GM10266 (cell line): ENCODE results near the gene TRAF1.

Experiments used
- DNase-seq: peaks from one replicate; pipeline ENCODE4 v3.0.0; 2012; ENCODE audit errors: extremely low spot score
- TF ChIP-seq, protein P1 (sequence below): IDR thresholded peaks from 2 replicates; pipeline ENCODE4 v1.5.1; 2012; ENCODE audit warnings: mild to moderate bottlenecking, low read depth; ENCODE audit not compliant: control insufficient read depth, insufficient read depth; ENCODE audit errors: missing control alignments

TRAF1 gene

DNA sequence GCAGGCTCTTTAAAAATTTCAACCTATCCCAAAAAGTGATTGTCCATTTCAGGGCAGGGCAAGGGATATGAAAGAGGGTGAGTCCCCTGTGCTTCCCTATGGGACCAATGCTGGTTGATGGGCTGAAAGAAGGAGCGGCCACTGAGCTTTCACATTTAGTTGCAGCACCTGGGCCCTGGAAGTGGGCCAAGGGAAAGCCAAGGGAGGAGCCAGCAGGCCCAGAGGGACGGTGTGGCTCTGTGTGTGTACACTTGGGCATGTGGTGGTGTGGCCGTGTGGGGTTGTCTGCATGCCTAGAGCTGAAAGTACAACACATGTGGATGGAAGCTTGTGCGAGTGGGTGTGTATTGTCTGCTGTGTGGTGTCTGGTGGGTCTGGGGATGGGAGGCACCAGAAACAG, 69.9 kb downstream of the TRAF1 start:
- TF ChIP-seq, protein P1, sequence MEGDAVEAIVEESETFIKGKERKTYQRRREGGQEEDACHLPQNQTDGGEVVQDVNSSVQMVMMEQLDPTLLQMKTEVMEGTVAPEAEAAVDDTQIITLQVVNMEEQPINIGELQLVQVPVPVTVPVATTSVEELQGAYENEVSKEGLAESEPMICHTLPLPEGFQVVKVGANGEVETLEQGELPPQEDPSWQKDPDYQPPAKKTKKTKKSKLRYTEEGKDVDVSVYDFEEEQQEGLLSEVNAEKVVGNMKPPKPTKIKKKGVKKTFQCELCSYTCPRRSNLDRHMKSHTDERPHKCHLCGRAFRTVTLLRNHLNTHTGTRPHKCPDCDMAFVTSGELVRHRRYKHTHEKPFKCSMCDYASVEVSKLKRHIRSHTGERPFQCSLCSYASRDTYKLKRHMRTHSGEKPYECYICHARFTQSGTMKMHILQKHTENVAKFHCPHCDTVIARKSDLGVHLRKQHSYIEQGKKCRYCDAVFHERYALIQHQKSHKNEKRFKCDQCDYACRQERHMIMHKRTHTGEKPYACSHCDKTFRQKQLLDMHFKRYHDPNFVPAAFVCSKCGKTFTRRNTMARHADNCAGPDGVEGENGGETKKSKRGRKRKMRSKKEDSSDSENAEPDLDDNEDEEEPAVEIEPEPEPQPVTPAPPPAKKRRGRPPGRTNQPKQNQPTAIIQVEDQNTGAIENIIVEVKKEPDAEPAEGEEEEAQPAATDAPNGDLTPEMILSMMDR: no peak
- DNase-seq: no peak

DNA sequence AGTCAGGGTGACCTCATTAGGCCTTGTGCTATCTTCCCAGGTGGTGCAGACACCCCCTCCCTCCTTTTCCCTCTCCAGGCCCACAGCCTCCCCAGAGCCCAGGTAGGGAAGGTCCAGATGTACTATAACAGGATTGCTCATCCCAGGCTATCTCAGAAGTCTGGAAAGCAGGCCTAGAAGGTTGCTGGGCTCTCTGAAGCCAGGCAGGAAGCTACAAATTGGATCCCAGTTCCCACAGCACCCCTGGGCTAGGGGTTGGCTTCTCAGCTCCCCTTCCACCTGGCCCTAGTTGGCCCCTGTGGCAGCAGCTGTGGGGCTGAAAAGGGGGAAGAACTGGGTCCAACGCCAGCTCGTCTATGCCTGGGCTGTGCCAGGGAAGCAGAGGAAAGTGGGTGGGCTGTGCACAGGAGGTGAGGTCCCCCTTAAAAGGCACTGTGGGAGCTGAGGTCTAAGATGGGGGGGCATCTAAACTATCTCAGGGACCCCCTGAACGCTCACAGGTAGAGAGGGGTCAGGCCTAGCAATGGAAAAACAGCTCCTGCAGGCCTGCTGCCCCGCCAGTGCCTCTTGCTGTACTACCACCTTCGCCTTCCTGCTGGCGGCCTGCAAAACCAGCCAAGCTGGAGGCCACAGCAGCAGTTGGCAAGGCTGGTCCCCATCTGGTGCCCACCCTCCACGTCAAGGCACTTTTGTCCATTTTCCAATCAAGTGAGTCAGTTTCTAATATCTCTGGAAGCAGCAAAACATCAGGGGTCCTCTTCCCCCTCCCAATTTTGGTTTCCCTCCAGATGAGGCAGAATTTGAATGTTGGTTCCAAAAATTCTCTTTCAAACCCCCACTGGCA, 70.5 kb downstream of the TRAF1 start:
- no peak for DNase-seq
- TF ChIP-seq, protein P1: no peak

DNA sequence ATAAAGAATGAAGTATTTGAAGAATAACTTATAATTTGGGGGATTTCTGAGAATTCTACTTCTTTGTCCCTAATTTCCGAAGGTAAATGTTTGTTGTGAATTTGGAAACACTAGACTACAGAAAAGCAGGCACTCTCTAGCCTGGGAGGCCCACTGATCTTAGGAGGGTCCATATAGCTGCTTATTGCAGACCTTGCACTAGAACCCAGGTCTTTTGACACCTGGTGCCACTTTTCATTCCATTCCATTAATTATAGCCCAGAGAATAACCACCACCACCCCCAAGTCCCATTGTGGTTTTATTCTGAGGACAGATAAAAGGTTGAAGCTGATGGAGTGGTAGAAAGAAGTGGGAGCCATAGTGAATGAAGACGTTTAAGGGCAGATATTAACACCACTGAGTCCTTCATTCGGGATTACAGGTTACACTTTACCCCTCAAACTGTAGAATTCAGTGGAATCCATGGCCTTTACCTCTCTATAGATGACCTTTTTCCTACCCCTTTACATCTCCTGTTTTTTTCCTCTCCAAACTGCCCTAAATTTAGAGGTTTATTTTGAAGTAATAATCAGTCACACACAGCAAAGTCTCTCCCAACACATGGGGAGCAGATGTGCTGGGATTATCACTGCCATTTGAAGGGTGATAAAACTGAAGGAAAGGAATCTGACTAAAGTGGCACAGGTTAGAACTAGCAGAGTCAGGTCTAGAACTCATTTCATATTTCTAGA, 71.8 kb downstream of the TRAF1 start:
- TF ChIP-seq, protein P1: no peak
- no peak for DNase-seq

DNA sequence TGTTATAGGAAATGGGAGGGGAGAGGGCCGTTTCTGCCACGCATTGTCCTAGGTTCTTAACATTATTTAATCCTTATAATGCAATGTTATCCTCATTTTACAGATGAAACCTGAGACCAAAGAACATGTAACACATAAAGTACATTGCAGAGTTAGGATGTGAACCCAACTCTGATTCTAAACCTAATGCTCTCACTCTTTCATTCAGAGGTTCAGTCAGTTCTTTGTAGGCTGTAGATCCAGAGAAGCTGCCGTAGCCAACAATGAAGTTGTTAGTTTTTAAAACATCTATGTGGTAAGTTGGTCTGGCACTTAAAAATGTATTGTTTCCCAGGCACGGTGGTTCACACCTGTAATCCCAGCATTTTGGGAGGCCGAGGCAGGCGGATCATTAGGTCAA, 73.4 kb downstream of the TRAF1 start:
- TF ChIP-seq, protein P1: no peak

More for the DNA sequence above, 73.4 kb downstream of the TRAF1 start:
- no peak for DNase-seq
